HG02588 (cell line): Measurements from ENCODE around the gene KNSTRN.

Experiments used
- ATAC-seq: cut with Tn5 transposase; IDR thresholded peaks from one replicate; pipeline ENCODE4 v1.9.1; 2021; ENCODE audit warnings: mild to moderate bottlenecking, moderate library complexity; ENCODE audit not compliant: unreplicated experiment

KNSTRN gene

DNA sequence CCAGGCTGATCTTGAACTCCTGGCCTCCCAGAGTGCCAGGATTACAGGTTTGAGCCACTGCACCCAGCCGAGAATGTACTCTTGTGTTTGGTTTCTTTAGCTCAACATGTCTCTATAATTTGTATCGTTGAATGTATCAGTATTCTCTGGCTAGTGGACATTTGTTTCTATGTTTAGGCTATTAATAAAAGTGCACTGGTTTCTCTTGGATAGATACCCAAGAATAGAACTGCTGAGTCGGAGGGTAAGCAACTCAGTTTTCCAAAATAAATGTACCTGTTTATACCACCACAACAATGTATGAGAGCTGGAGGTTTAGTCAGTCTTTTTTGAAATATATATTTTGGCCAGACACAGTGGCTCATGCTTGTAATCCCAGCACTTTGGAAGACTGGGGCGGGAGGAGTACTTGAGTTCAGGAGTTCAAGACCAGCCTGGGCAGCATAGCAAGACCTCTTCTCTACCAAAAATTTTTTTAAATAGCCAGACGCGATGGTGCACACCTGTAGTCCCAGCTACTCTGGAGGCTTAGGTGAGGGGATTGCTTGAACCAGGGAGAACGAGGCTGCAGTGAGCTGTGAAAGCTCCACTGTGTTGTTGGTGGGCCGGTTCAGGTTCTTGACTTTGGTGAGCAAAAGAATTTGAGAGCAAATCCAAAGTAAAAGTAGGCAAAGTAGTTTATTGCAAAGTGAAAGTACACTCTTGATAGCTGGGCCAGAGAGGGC lies 15.3 kb downstream of the KNSTRN start:
- no peak for ATAC-seq

DNA sequence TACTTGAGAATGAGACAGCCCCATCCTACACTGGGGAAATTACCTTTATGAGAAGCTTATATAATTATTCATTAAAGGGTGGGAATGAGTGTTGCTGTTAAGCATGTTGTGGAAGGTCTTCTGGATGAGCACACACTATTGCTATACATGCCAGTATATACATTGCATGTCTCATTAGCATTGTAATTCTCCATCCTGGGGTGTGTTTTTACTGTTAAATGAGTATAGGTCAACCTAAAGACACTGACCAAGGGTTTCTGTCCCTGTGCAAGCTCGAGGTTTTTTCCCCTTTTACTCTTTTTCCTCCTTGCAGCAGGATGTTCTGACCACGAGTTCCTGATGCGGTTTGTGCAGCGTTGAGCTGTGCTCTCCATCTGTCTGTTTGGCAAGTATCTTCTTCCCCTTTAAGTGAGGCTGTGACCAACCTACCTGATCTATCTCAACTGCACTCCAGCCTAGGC lies 15.9 kb downstream of the KNSTRN start:
- ATAC-seq, result peak; percentile 65

DNA sequence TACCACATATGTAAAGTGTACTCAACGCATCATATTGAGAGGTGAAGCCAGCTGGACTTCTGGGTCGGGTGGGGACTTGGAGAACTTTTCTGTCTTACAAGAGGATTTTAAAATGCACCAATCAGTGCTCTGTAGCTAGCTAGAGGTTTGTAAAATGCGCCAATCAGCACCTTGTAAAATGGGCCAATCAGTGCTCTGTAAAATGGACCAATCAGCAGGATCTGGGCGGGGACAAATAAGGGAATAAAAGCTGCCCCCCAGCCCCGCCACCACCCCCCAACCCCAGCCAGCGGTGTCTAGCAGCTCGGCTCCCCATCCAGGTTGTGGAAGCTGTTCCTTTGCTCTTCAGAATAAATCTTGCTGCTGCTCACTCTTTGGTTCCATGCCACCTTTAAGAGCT lies 16.8 kb downstream of the KNSTRN start:
- ATAC-seq, result no peak

DNA sequence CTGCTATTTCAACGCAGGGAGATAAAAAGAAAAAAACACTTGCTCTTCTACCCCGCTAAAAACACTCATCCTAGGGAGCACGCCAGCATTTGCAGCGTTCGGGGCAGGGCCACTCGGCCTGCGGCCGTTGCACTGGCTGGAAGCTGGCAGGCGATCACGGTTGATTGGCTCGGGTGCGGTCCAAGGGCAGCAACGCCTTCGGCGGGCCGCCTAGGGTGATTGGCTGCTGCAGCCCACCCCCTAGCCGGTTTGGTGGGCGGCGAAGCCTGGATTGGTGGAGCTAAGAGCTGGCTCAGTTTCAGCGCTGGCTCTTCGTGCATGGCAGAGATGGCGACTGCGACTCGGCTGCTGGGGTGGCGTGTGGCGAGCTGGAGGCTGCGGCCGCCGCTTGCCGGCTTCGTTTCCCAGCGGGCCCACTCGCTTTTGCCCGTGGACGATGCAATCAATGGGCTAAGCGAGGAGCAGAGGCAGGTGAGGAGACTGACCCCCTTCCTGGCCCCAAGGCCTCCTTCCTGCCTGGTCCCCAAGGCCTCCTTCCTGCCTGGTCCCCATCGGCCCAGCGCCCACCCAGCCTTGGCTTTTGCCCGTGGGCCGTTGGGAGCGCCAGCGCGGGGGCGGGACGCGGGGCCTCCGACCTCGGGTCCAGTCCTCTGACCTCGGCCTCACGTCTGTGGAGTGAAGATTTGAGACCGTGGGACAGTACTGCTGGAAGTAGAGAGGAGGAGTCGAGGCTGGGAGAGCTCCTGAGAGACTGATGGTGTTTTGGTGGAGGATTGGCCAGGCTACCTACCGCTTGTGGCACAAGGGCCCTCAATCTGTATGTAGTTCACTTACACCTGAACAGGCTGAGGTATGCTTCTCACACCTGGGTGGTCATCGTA lies 23.2 kb downstream of the KNSTRN start, which contains the start of gene IVD:
Gene IVD, plus strand, starts transcription at position 295 of the 881 bp plus-strand sequence. Its CDS starts 33 bp downstream, at position 328.
- ATAC-seq, result peak; percentile 87

DNA sequence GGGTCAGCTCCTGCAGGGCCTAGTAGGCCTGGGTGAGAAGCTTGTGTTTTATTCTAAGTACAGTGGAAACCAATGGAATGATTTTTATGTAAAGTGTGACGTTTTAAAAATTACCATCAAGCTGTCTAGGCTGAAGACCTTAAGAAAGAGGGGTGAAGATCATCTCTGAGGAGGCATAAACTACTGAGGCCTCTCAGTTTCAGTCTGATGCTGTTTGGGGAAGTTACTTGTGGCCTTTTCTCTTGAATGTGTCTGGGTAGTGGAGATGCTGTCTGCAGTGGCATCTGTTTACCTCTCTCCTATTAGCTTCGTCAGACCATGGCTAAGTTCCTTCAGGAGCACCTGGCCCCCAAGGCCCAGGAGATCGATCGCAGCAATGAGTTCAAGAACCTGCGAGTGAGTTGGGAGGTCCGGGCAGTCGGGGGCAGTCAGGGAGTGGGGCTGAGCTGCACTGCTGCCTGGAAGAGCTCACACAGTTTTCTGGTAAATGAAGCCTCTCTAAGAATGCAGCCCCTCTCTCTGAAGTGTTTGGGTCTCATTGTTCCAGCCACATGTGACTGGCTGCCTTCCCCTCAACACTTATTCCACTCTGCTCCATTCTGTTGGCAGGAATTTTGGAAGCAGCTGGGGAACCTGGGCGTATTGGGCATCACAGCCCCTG lies 24.9 kb downstream of the KNSTRN start:
- ATAC-seq, result peak; percentile 44

DNA sequence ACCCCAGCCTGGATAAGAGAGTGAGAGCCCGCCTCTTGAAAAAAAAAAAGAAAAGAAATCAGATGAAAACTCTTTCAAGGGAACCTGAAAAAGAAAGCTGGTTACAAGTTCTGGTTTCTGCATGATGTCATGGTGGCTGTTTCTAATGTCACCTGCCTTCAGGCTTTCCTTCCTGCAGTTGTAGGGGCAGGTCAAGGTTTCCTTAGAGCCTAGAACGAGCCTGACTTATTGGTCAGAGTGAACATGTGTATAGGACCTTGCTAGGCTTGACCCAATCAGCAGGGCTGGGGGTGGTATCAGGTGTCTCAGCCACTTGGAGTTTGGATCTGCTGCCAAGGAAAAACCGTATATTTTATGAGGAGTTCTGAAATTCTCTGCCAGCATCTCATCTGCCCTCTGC lies 26.8 kb downstream of the KNSTRN start:
- ATAC-seq, result no peak

DNA sequence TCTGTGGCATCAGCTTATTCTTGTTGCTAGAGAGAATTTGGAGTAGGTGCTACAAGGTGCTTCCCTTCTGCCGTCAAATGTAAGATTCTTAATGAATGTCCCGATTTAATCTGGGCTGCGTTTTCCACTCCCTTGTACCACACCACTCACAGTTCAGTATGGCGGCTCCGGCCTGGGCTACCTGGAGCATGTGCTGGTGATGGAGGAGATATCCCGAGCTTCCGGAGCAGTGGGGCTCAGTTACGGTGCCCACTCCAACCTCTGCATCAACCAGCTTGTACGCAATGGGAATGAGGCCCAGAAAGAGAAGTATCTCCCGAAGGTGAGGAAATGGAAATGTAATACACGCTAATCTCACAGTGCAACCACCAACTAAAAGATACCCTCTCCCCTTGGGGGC lies 28.0 kb downstream of the KNSTRN start:
- ATAC-seq, result no peak

DNA sequence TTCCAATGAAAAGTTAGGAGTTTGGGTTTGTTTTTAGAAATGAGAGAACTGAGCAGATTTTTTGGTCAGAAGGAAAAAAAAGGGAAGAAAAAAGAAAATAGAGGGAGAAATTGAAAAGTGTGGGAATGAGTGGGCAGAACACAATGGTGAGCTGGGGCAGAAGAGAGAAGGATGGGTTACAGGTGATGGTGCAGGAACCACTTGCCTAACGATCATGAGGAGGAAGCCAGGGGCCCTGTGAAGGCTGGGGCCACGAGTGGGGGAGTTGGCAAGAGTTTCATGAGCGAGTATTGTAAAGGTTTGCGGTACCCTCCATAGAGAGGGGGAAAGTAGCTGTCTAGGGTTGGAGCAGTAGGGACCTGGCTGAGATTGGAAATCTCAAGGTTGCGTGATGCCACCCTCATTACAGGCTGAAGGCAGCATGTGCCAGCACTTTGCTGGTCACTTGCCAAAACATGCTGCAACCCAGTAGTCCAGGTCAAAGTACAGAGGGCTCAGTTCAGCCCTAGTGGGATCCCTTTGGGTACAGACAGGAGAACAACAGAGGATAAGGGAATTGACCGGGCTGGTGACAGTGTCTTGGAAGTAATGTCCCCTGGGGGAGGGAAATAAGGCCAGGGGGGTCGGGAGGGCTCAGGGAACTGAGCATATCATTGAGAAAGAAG lies 29.7 kb downstream of the KNSTRN start:
- ATAC-seq, result no peak

DNA sequence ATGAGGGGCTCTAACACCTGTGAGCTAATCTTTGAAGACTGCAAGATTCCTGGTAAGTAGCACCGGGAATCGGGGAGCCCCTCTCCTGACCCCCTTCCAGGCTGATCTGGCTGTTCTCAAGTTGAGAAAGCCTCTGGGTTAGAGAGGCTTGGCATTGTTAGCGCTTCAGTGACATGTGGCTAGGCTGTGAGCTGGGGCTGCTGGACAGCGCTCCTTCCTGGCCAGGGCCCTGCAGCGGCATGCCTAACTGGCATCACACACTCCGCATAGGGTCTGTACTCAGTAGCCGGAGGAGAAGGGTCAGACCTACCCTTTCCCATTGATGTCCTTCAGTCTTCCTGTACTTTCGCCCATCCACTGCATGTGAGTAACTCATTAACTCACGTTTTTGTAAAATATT lies 30.5 kb downstream of the KNSTRN start:
- no peak for ATAC-seq

DNA sequence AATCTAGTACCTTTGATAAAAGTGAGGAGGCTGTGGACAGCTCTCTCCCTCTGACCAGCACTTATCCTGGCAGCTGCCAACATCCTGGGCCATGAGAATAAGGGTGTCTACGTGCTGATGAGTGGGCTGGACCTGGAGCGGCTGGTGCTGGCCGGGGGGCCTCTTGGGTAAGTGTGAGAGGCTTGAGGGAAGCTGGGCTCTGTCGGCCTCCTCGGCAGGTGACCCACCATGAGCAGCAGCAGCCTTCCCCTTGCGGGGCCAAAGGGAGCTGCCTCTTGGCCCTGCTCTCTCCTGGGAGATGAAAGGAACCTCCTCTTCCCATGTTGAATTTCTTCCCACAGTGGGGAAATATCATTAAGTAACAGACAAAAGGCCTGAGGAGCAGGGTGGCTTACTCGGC lies 32.3 kb downstream of the KNSTRN start:
- no peak for ATAC-seq

DNA sequence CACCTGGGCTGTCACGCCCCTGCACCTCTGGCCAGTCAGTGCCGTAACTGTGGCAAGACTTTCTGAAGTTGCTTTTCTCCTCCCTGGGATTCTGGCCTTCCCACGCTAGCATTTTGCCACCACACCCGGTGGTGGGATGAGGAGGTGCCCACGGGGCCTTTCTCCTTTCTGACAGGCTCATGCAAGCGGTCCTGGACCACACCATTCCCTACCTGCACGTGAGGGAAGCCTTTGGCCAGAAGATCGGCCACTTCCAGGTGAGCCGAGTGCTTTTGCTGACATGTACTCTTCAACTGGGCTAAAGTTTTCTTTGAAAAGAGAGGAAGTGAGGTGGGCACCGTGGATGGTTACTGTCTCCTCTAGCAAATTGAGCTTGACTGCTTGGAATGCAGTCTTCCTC lies 32.7 kb downstream of the KNSTRN start:
- ATAC-seq, result no peak

DNA sequence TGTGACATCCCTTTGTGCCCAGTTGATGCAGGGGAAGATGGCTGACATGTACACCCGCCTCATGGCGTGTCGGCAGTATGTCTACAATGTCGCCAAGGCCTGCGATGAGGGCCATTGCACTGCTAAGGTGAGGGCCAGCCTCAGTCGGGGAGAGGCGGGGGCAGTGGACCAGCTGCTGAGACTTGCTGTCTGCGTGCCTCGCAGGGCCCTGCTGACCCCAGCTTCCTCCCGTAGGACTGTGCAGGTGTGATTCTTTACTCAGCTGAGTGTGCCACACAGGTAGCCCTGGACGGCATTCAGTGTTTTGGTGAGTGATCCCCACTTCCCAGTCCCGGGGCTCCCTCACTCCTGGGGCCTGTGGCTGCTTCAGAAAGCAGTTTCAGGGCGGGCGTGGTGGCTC lies 33.5 kb downstream of the KNSTRN start:
- no peak for ATAC-seq

DNA sequence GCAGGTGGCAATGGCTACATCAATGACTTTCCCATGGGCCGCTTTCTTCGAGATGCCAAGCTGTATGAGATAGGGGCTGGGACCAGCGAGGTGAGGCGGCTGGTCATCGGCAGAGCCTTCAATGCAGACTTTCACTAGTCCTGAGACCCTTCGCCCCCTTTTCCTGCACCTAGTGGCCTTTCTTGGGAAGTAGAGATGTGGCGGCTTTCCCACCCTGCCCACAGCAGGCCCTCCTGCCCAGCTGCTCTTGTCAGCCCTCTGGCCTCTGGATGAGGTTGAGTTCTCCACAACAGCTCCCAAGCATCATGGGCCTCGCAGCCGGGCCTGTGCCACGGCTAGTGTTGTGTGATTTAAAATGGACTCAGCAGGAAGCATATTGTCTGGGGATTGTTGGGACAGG lies 35.6 kb downstream of the KNSTRN start:
- no peak for ATAC-seq

DNA sequence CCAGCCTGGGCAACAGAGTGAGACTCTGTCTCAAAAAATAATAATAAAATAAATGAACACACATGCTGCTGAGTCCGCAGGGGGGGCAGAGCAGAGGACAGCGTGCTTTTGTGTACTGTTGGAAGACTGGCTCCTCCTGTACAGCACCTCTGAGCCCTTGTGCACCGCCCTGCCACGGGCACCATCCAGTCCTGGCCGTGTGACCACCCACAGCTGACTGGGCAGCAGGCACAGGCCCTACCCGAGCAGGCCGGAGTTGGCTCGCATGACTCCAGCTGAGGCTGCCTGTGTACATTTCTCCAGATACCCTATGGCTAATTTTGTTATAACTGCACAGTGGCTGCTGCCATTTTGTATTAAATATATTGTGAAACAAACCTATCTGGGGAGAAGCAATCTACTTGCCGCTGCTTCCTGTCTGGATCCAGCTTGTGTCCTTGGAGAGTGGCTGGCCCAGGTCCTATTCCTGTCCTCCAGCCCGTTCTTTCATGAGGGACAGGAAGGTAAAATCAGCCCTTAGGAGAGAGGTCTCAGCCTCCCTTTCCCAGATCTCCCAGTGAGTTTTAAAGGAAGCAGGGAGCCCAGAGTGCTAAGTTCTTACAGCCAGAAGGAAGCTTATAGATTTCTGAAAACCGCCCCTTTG lies 37.7 kb downstream of the KNSTRN start:
- ATAC-seq, result no peak

DNA sequence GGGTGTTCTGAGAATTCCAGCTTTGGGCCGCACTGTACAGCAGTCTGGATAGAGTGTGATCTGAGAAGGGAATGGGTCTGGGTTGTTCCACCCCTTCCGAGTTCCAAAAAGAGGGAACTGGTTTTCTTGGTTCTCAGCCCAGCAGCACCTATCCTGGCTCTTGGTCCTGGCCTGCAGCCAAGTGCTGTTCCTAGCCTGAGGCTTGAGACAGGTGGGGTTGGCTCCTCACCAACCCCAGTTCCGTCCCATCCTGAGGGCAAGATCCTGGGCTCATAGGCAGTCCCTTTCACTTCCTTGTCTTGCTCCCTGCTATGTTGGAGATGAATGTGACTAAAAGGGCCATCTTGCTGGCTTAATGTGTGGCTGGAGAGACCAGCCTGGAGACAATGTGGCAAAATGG lies 38.3 kb downstream of the KNSTRN start:
- ATAC-seq, result no peak

DNA sequence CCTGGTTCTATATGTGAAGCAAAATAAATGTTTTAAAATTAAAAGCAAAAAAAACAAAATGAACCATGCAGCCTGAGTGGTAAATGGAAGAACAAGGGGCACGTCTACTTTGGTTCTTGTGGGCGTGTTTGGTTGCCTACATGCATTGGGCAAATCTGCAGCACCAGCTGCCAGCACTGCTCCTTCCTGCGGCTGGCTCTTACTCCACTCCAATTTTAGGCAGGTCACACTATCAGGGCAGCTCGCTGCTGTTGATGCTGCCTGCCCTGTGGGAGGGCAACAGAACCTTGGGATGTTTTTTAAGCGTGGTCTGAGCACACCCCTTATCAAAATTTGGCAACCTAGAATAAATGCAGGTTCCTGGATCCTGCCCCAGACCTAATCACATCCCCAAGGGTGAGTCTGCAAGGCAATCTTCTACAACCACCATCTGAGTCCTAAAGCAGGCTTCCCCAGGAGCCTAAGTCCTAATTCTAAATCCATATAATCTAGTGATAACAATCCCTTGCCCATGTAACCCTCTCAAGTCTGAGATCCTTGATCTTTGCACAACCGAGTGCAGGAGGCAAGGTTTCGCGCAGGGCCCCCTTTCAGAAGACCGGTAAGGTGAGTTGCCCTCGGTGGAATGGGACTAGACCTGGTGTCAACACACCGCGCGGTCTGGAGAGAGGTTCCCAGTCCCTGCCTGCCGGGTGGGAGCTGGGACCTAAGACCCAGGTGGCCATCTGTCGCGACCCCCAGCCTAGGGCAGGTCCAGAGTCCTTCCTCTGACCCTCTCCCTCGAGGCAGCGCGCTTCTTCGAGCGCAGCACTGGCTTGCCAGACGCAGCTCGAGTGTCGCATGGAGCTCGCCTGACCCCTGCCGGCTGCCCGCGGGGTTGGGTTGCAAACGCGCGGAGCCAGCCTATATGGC lies 39.0 kb downstream of the KNSTRN start:
- peak; percentile 77 for ATAC-seq

DNA sequence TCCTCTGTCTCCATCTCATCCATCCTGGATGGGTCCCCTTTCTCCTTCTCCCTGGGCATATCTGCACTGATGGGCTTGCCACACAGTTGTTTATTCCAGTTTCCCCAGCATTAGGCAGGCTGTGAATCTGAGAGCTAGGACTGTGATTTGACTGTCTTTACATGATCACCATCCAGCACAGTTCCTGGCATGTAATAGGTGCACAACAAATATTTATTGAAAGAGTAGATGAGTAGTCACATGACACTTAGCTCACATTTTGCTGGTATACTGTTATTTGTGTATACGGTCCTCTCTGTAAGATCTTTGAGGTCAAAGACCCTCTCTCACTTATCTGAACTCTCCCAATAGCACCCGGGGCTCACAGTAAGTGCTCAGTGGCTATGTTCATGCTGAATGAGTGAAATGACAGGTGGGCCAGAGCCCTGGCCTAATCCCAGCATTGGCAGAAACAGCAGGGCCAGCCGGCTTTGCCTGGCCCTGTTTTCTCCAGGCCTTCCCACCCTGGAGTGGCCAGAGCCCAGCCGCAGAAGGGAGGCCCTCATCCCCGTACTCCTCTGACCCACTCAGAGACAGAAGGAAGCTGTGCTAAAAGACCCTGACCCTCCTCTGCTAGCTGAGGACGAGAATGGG lies 42.1 kb downstream of the KNSTRN start:
- no peak for ATAC-seq

DNA sequence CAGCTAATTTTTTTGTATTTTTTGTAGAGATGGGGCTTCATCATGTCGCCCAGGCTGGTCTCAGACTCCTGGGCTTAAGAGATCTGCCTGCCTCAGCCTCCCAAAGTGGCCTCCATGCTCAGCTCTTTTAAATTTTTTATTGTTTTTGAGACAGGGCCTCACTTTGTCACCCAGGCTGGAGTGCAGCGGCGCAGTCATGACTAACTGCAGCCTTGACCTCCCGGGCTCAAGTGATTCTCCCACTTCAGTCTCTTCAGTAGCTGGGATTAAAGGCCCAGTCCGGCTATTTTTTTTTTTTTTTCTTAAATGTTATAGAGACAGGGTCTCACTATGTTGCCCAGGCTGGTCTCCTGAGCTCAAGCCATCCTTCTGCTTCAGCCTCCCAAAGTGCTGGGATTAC lies 43.2 kb downstream of the KNSTRN start:
- no peak for ATAC-seq

DNA sequence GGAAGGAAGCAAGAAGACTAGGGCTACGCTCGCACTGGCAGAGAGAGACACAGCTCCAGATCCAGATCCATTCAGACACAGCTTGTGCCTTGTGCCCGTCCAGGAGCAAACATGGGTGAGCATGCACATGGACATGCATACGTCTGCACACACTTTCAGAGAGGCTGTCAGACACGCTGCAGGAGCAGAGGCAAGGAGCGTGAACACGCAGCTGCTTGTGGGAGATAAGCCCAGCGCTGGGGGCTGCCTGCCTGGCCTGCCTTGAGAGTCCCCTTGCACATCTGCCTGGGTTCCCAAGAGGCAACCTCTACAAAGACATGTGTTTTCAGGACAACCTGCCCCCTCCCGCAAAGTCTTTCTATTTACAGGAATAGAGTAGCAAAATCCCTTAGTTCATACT lies 44.7 kb downstream of the KNSTRN start:
- ATAC-seq, result no peak
